CD4-positive, alpha-beta T cell treated with Interleukin-6 at 100 ng/mL for 8 hours (primary cell): ENCODE data around the gene NCR3LG1.
"Not testable (repeated sequence)": the region's sequence is repeated elsewhere in the genome, so short reads cannot be mapped to it uniquely, and the experiment has no call there.

Source experiments
- DNase-seq: peaks from one replicate; pipeline ENCODE4 v3.0.0-alpha.2; 2020; ENCODE audit warnings: mixed read lengths, low spot score

NCR3LG1 gene

DNA sequence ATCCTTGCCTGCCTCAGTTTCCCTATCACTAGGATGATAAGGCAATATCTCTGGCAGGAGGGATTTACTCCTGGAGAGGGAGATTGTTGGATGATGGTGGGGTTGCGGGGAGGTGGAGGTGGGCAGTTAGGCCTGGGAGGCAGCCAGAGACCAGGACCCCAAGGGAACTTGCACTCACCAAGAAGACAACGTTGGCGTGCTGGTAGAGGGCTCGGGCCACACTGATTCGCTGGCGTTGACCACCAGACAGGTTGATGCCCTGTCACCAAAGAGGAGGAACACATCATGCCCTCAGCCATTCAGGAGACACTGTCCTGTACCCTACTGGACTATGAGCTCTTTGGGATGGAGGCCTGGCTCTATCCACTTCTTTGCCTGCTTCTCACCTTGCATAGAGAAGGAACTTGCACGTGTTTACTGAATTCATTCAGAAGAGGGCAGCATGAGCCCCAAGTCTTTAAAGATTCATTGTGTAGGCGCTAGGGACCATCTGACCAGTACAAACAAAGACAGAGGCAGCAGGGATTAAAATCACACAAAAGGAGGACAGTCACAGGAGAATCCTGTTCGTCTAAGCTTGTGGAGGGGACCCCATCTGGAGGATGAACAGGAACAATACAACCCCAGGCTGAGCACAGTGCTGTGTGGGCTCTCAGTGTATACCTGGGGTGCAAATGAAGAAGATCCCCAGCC, 61.0 kb downstream of the NCR3LG1 start:
- DNase-seq, result no peak

DNA sequence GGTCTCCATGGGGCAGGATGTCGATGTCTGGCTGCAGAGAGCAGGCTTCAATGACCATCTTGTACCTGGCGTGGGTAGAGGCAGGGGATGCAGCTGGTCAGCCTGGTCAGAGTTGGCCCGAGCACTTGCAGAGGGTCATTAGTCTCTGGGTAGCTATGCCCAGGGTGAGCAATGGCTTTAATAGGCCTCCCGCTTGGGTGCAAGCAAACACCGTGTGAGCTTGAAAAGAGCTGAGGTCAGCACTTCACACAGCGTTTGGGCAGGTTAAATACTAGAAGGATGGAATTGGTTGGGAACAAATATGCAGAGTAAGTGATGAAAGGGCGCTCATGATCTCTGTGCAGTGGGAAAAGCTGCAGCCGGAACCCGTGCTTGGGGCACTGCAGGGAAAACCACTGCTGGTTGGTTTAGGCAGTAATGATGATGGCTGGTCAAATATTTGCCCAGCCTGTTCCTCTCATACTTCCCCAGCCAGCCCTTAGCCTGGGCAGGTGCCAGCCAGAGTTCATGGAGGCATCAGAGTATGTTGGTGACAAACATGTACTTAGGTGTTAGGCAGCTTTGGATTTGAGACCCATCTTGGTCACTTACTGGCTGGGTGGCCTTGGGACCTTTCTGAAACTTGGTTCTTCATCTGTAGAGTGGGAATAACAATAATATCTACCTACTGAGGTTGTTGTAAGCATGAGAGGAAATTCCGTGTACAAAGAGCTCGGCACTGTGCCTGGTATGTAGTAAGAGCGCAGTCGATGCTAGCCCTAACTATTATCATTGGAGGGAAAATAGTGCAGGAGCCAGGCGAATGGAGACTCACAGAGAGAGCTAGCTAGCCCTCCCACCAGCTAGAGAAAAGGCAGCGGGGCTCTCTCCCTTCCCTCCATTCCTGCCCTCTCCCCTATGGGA, 62.1 kb downstream of the NCR3LG1 start:
- no peak for DNase-seq

DNA sequence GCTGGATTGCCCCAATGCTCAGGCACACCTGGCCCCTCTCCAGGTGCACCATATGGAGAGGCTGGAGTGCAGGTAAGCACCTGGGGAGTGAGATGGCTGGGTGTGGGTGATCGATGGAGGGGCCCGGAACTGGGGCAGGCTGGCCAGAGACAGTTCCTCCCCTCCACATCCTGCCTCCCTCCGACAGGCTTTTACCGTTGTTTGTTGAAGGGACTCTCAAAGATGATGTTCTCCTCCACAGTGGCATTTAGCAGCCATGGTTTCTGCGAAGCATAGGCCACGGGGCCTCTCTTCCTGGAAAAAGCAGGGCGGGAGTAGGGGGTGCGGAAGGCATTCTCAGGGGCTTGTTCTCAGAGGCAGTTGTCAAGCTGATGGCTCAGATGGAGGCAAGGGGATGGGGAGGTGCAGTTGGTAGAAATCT, 62.7 kb downstream of the NCR3LG1 start:
- no peak for DNase-seq

DNA sequence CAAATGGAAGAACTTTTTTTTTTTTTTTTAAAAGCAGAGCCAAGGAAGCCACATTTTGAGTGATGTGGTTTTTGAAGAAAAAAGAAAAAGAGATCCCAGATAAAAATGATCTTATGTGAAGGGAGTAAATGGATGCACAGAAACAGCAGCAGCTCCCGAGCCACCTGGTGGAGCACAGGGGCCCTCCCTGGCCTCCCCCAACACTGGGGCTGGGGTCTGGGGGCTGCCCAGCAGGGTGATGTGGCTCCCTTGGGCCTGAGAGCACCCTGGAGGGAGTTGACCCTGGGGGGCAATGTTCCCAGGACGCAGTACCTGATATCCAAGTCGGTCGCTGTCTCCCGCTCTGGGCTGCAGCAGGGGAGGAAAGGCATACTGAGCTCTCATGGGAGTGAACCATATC, 63.4 kb downstream of the NCR3LG1 start:
- no peak for DNase-seq

DNA sequence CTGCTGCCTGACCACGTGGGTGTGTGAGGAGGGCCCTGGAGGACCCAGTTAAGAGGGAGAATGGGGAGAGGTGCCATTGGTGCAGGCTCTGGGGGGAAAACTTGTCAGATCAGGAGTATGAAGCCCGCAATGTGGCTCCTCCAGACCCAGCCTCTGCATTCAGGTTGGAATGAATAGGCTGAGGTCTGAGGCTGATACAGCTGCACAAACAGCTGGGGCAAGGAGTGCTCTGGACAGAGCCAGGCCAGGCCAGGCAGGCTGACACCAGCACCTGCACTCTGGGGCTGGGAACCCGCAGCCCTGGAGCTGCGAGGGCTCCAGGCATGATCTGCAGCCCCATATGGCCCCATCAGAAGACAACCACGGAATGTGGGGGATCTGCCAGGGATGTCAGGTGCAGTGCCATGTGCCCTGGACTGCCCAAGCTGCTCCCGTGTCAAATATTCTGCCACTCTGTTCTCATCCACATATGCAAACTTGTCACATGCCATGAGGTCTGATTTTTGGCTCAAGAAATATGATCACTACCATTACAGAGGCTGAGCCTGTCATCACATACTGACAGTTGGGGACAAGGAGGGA, 64.0 kb downstream of the NCR3LG1 start:
- DNase-seq, result no peak

DNA sequence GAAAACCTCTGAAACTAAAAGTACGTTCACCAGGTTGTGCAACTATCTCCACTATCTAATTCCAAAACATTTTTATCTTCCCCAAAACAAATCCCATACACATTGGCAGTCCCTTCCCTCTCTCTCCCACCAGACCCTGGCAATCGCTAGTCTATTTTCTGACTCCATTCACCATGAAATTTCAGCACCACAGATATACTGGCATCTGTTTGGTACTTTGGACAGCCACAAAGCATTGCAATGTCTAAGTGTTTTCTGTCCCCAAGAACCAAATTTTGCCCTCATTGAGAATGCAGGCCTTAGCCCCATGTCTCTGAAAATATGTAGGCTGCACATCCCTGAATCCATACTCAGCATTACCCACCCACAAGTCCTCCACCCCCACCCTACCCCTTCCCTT, 64.9 kb downstream of the NCR3LG1 start:
- DNase-seq, result no peak

DNA sequence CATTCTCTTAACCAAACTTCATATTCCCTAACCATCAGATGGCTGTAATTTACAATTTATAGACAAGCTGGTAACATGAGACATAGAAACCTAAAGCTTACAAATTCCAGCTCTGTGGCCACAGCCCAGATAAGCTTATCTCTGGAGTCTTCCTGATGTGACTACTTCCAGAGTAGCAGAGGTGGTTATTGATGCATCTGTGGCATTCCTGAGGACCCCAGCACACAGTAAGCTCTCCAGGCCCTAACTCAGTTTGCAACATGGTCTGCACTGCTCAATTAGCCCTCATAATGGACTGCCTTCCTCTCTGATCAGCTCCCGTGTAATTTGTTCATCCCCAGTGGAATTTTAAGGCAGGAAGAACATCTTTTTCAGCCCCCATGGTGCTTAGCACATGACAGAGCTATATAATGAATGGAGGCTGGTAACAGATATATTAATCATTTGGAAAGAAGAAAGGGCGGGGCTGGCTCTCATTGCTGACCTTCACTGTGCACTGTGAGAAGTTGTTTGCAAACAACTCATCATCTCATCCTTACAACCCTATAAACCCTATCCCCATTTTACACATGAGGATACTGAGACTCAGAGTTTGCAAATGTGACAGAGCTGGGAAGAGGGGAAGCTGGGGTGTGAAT, 67.0 kb downstream of the NCR3LG1 start:
- DNase-seq, result no peak

DNA sequence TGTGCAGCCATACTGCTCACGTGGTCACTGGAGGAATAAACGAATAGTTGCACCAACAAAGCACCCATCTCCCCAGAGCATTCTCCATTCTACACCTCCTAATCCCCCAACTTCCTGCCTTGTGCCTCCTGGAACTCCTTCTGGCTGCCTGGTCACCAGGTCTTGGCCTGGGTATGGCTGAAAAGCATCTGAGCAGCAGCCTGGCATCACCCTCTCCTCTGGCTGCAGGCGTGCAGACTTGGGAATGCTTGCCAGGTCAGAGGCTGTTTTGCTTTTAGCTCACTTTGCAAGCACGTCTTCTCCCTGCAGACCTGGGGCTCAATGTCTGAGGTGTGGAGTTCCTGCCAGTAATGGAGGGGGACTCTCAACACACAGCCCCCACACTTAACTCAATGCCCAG, 70.2 kb downstream of the NCR3LG1 start:
- DNase-seq, result no peak

DNA sequence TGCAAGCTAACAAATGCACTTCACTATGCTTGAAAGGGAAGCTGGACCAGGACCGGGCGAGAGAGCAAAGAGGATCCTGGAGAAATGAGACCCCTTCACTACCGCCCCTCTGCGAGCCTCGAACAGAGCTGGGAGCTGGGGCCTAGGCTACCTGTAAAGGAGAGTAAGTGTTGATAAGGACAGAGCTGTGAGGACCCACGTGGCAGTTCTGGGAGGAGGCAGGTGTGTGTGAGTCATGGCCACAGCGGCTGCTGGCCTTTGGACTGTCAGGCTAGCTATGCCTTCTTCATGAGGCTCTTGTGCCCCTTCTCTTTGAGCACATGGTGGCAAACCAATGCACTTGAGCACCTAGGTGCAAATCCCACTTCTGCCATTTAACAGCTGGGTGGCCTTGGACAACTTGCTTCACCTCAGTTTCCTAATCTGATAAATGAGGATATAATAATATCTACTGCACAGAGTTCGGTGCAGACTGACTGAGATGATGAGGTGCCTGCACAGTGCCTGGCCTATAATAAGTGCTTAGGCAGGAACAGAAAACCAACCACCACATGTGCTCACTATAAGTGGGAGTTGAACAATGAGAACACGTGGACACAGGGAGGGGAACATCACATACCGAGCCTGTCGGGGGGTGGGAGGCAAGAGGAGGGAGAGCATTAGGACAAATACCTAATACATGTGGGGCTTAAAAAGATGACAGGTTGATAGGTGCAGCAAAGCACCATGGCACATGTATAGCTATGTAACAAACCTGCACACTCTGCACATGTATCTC, 72.1 kb downstream of the NCR3LG1 start:
- DNase-seq, result no peak

DNA sequence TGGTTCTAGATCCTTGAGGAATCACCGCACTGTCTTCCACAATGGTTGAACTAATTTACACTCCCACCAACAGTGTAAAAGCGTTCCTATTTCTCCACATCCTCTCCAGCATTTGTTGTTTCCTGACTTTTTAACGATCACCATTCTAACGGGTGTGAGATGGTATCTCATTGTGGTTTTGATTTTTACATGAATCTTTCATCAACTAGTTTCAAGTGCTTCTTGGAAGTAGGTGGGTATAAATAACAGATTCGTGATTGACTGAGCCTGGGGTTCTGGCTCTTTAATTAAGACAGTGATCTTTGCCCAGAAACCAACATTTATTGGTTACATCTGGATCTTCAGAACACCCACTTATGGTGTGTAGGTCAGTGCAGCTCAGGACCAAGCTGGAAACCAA, 74.6 kb downstream of the NCR3LG1 start:
- DNase-seq, result not testable (repeated sequence)
